ENCODE data around the gene FBRSL1. TPM values are rescaled to one million over a fixed set of nuclear protein-coding genes. Genes with fewer than 3 reads are reported as not detected.
A peak's percentile ranks its signal among the peaks of the same experiment; 100 is the strongest.
"Not testable (repeated sequence)": the region's sequence is repeated elsewhere in the genome, so short reads cannot be mapped to it uniquely, and the experiment has no call there.

The FBRSL1 gene
- total RNA-seq (10 to 100 TPM; 50.4 to 65.0 (median 54.7) TPM), polyA plus RNA-seq (36.4 TPM)
- long read RNA-seq, donor 1, partial matches to known transcripts = 157 of 197 reads
- long read RNA-seq, donor 1, other reads (novel, unspliced or antisense) = 40 of 197 reads
- long read RNA-seq, donor 2, partial matches to known transcripts = 49 of 77 reads
- long read RNA-seq, donor 2, other reads (novel, unspliced or antisense) = 28 of 77 reads
- long read RNA-seq, donor 3, partial matches to known transcripts = 48 of 52 reads
- long read RNA-seq, donor 3, other reads (novel, unspliced or antisense) = 4 of 52 reads
- long read RNA-seq, donor 4, partial matches to known transcripts = 21 of 52 reads
- long read RNA-seq, donor 4, other reads (novel, unspliced or antisense) = 31 of 52 reads

DNA sequence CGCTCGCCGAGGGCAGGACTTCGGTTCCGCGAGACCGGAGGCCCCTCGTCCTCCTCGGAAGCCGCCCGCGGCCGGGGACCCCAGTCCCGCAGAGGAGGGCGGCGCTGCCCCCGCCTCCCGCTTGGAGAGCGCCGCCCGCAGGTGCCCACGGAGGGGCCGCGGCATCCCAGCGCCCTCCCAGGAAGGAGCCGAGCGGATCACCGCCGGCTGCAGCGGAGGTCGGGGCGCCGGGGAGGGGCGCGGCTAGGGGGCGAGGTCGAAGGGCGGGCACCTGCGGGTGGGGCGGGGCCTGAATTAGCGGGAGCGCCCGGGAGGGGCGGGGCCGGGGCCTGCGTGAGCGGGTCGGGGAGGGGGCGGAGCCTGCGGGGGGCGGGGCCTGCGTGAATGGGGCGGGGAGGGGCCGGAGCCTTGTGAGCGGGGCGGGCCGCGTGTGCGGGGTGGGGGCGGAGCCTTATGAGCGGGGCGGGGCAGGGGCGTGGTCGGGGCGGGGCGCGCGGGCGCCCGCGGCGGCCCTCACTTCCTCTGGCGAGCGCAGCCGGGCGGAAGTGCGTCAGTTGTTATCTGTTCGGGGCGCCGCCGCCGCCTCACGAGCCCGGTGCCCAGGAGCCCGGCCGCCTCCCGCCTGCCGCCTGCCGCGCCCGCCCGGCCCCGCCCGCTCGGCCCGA is at the start of gene FBRSL1:
TSS of gene FBRSL1 (plus strand) at position 550 of the 665 bp plus-strand sequence.
- no peaks in the 10 kb centered on the region for H3K9me3 ChIP-seq (ENCODE audit: control insufficient read depth, low read length)
- DNase-seq (peak; percentile 93 to 97 (median 96)), ATAC-seq (peak; percentile 80 to 87)
- H3K4me1 ChIP-seq (ENCODE audit: control insufficient read depth, insufficient read depth, low read length) = peaks cover 10% of the 10 kb centered on the region
- under 1% methylated on average over 86 of the region's 96 CpGs for WGBS
- intact Hi-C loops (cut with DNase I) = loop anchor here in 1 of 4 donors (10.0 kb wide), 1 partner anchor 105 kb away; no protein-coding TSS in a partner anchor
- peak within 1 kb of the TSS; percentile 54 for H3K27ac ChIP-seq (ENCODE audit: low read length)
- peak within 1 kb of the TSS; percentile 92 for H3K4me3 ChIP-seq (ENCODE audit: low read length)
- H3K27me3 ChIP-seq (ENCODE audit: control insufficient read depth, insufficient read depth) = no peaks in the 10 kb centered on the region

DNA sequence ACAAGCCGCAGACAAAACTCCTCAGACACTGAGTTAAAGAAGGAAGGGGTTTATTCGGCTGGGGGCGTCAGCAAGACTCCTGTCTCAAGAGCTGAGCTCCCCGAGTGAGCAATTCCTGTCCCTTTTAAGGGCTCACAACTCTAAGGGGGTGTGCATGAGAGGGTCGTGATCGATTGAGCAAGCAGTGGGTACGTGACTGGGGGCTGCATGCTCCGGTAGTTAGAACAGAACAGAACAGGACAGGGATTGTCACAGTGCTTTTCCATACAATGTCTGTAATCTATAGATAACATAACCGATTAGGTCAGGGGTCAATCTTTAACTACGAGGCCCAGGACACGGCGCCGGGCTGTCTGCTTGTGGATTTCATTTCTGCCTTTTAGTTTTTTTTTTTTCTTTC is 49.5 kb upstream of the FBRSL1 start:
- 79% methylated on average over 13 of the region's 13 CpGs for WGBS
- H3K4me1 ChIP-seq (ENCODE audit: control insufficient read depth, insufficient read depth, low read length); H3K9me3 ChIP-seq (ENCODE audit: control insufficient read depth, low read length); H3K27ac ChIP-seq (ENCODE audit: low read length); H3K27me3 ChIP-seq (ENCODE audit: control insufficient read depth, insufficient read depth); ATAC-seq; intact Hi-C loops (cut with DNase I); H3K4me3 ChIP-seq (ENCODE audit: low read length): not testable (repeated sequence)
- peak in 1 of 3 donors; percentile 6 for DNase-seq

DNA sequence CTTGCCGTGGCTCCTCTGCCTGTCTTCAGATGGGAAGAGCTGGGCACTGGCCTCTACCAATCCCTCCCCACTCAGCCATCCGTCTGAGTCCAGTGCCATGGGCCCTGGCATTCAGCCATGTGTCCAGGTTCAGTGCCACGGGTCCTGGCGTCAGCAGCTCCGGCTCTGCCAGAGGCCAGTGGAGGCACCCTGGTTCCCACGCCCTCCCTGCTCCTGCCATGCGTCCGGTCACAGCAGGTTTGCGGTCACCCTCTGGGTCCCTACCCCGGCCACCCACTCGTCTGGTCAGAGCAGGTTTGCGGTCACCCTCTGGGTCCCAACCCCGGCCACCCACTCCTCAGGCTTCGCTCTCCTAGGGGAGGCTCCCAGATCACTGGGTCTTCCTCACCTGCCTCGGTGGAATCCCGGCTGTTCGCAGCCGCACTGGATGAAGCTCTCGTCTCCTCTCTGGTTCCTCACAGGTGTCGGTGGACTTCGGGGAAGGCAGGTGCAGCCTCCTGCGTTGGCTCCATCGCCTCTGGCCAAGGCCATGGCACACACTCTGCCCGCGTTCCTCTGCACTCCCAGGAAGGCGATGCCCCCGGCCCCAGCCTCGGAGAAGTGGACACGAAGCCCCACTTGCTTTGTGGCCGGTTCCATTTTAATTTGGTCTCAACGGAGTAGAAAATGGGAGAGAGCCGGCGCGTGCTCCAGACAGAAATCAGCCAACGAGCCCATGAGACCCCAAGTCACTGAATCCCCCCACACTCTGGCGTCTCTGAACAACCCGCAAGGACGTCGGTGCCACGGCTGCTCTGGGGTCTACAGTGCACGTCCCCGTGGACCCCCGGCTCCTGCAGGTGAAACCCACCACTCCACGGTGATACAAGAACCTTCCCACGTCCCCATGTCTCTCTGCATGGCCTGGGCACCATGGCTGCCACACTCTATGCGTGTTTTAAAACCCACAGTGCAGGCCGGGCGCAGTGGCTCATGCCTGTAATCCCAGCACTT is 47.8 kb upstream of the FBRSL1 start:
- Histone ChIP-seq H3K27ac (ENCODE audit: low read length) (no peak overlapping the region), H3K4me1 (ENCODE audit: control insufficient read depth, insufficient read depth, low read length) (no peaks in the 10 kb centered on the region), H3K4me3 (ENCODE audit: low read length) (no peak overlapping the region), H3K9me3 (ENCODE audit: control insufficient read depth, low read length) (no peaks in the 10 kb centered on the region), H3K27me3 (ENCODE audit: control insufficient read depth, insufficient read depth) (no peaks in the 10 kb centered on the region)
- DNase-seq = peak in 2 of 3 donors; percentile 44 to 46
- WGBS = 88% methylated on average over 48 of the region's 48 CpGs
- intact Hi-C loops (cut with DNase I) = no loop called here
- no peak for ATAC-seq

DNA sequence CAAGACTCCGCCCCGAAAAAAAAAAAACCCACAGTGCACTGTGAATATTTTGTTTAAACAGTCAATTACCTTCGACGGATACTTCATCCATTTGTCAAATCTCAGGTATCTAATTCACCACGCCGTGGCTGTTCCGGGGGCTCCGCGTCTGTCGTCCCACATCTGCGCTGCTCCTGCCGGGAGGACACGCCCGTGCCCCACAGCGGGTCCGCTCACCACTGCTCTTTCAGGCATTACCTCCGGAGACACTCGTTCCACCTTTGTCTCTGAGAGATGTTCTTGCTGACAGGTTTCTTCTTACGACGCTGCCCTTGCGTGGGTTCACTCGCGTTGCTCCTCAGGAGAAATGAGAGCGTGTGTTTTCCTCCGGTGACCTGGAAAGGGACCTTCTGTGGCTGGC is 46.9 kb upstream of the FBRSL1 start:
- DNase-seq (peak in 2 of 3 donors; percentile 23 to 28), ATAC-seq (no peak)
- intact Hi-C loops (cut with DNase I) = no loop called here
- Histone ChIP-seq H3K4me3 (ENCODE audit: low read length) (no peak overlapping the region), H3K4me1 (ENCODE audit: control insufficient read depth, insufficient read depth, low read length) (no peaks in the 10 kb centered on the region), H3K27me3 (ENCODE audit: control insufficient read depth, insufficient read depth) (no peaks in the 10 kb centered on the region), H3K27ac (ENCODE audit: low read length) (no peak overlapping the region), H3K9me3 (ENCODE audit: control insufficient read depth, low read length) (no peaks in the 10 kb centered on the region)
- whole genome bisulfite sequencing = 91% methylated on average over 25 of the region's 25 CpGs

DNA sequence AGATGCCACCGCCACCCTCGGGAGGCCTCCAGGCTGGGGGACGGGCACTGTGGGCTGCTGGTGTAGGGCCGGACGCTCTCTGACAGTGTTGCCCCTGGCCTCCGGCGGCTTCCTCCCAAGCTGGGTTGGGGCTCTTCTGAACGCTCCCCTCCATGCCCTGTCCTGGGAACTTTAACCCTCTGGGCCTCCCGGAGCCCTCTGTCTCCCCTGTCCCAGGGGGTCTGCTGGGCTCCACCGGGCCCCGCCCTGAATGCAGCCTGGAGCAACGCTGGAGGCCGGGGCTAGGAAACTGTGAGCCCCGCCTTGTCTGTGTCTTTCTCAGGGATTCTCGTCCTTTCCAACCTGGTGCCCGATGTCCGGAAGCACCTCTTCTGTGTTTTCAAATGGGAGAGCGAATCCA is 45.7 kb upstream of the FBRSL1 start:
- no peaks in the 10 kb centered on the region for H3K9me3 ChIP-seq (ENCODE audit: control insufficient read depth, low read length)
- 77% methylated on average over 18 of the region's 18 CpGs for whole genome bisulfite sequencing
- no peaks in the 10 kb centered on the region for H3K27me3 ChIP-seq (ENCODE audit: control insufficient read depth, insufficient read depth)
- no peak overlapping the region for H3K4me3 ChIP-seq (ENCODE audit: low read length)
- DNase-seq (peak in 2 of 3 donors; percentile 11 to 51), ATAC-seq (no peak)
- no peak overlapping the region for H3K27ac ChIP-seq (ENCODE audit: low read length)
- intact Hi-C loops (cut with DNase I) = no loop called here
- H3K4me1 ChIP-seq (ENCODE audit: control insufficient read depth, insufficient read depth, low read length) = no peaks in the 10 kb centered on the region

DNA sequence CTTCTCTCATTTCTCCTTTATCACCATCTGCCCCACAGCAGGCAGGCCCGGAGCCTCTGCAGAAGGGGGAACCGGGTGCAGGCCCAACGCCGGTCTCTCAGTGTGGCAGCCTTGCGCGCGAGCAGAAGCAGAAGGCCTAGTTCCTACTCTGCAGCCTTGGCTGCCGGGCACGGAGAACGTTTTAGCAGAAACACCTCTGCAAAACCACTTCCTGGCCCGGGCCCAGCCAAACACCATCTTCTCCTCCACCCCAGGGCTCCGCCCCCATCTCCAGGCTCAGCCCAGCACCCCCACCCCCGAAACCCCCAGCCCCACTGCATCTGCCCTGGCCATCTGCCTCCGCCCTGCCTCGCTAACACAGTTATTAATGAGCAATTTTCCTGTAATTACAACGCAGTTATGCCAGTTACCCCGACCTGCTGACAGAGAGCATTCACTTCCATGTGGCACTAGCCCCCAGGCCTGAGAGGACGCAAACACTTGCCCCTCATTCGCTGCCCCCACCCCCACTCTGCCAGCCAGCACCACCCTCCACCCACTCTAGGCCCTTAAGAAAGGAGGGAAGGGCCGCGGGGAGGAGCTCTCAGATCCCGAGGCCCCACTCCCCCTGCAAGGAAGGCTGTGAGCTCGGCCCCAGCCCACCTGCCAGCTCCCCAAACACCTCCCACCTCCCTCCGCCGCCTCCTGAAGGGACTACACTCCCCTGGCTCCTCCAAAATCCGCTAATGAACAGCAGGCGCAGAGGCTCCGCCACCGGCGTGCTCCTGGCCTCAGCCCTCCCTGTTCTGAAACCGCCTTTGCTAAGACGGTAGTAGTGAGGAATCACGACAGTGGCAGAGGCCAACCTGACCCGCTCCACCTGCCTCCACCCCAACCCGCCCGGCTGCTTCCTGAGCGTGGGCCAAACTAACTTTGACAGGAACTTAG is 44.7 kb upstream of the FBRSL1 start:
- WGBS = 57% methylated on average over 37 of the region's 37 CpGs
- no peaks in the 10 kb centered on the region for H3K9me3 ChIP-seq (ENCODE audit: control insufficient read depth, low read length)
- DNase-seq = peak in 2 of 3 donors; percentile 77
- H3K27ac ChIP-seq (ENCODE audit: low read length) = no peak overlapping the region
- ATAC-seq = peak in 1 of 2 donors; percentile 17
- intact Hi-C loops (cut with DNase I) = no loop called here
- no peaks in the 10 kb centered on the region for H3K4me1 ChIP-seq (ENCODE audit: control insufficient read depth, insufficient read depth, low read length)
- no peak overlapping the region for H3K4me3 ChIP-seq (ENCODE audit: low read length)
- no peaks in the 10 kb centered on the region for H3K27me3 ChIP-seq (ENCODE audit: control insufficient read depth, insufficient read depth)

DNA sequence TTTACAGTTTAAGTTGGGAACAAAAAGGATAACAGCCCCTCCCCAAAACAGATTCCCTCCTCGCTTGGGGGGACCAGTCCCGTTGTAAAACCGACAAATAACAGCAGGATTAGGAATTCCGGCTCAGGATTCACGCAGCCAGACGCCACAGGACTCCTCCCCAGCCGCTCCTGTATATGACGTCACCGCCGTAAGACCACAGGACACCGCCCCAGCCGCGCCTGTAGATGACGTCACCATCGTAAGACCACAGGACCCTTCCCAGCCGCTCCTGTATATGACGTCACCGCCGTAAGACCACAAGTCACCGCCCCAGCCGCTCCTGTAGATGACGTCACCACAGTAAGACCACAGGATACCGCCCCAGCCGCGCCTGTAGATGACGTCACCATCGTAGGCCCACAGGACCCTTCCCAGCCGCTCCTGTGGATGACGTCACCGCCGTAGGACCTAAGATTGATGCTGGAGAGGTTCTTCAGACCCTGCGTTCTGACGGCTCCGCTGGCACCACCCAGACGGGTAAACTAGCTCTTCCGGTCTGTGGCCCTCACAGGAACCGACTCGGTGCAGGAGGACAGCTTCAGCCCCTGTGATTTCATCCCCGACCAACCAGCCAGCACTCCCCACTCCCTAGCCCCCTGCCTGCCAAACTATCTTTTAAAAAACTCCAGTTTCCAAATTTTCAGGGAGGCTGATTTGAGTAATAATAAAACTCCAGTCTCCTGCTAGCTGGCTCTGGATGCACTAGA is 43.9 kb upstream of the FBRSL1 start:
- 54% methylated on average over 39 of the region's 39 CpGs for WGBS
- ATAC-seq (peak; percentile 22 to 29), DNase-seq (peak; percentile 61 to 83 (median 76))
- Histone ChIP-seq H3K27ac (ENCODE audit: low read length) (no peak overlapping the region), H3K4me3 (ENCODE audit: low read length) (no peak overlapping the region), H3K9me3 (ENCODE audit: control insufficient read depth, low read length) (no peaks in the 10 kb centered on the region), H3K4me1 (ENCODE audit: control insufficient read depth, insufficient read depth, low read length) (no peaks in the 10 kb centered on the region), H3K27me3 (ENCODE audit: control insufficient read depth, insufficient read depth) (no peaks in the 10 kb centered on the region)
- intact Hi-C loops (cut with DNase I) = no loop called here

DNA sequence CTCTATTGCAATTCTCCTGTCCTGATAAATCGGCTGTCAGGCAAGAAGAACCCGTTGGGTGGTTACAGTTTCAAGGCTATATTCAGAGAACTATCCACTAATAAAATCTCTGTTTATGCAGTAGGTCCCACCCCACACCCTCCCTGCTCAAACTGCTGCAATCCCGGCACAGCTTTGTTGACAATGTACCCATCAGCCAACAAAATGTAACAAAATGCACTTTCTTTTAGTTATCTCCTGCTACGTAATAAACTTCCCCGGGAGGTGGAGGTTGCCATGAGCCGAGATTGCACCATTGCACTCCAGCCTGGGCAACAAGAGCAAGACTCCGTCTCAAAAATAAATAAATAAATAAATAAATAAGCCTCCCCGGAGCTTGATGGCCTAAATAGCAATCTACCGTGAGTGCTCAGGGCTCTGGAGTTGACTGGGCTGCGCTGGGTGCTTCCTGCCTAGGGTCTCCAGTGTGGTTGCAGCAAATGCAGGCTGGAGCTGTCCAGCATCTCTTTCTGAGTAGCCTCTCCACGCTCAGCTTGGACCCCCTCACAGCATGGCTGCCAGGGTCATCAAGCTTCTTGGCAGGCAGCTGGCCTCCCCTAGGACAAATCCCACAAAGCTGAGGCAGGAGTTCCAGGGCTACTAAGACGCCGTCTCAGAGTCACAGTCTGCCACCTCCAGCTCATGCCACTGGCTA is 43.2 kb upstream of the FBRSL1 start:
- WGBS = 84% methylated on average over 13 of the region's 13 CpGs
- Histone ChIP-seq H3K4me3 (ENCODE audit: low read length) (no peak overlapping the region), H3K4me1 (ENCODE audit: control insufficient read depth, insufficient read depth, low read length) (no peaks in the 10 kb centered on the region), H3K9me3 (ENCODE audit: control insufficient read depth, low read length) (no peaks in the 10 kb centered on the region), H3K27ac (ENCODE audit: low read length) (no peak overlapping the region), H3K27me3 (ENCODE audit: control insufficient read depth, insufficient read depth) (no peaks in the 10 kb centered on the region)
- ATAC-seq (no peak), DNase-seq (peak in 2 of 3 donors; percentile 12 to 14)
- intact Hi-C loops (cut with DNase I) = no loop called here

DNA sequence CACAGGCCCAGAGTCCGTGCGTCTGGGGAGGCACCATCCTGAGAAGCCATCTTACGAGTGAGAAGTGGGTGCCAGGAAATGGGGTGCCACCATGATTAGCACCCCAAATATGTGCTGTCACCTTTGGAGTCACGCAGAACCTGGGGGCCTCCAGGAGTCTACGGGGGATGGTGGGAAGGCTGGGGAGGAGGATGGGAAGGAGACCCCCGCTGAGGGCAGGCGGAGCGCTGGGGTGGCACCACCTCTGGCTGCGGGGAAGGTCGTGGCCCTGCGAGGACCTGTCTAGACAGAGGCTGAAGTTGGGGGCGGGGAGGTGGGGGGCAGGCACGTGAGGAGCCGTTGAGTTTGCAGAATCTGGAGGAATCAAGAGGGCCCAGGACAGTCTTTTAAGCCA is 42.6 kb upstream of the FBRSL1 start:
- no peak for ATAC-seq
- intact Hi-C loops (cut with DNase I) = no loop called here
- WGBS = 85% methylated on average over 14 of the region's 14 CpGs
- Histone ChIP-seq H3K4me1 (ENCODE audit: control insufficient read depth, insufficient read depth, low read length) (no peaks in the 10 kb centered on the region), H3K9me3 (ENCODE audit: control insufficient read depth, low read length) (no peaks in the 10 kb centered on the region), H3K27ac (ENCODE audit: low read length) (no peak overlapping the region), H3K4me3 (ENCODE audit: low read length) (no peak overlapping the region), H3K27me3 (ENCODE audit: control insufficient read depth, insufficient read depth) (no peaks in the 10 kb centered on the region)
- peak in 2 of 3 donors; percentile 9 to 32 for DNase-seq
